ENCODE data around the gene SMAD3.
"Not testable (repeated sequence)": the region's sequence is repeated elsewhere in the genome, so short reads cannot be mapped to it uniquely, and the experiment has no call there.

Gene SMAD3

DNA sequence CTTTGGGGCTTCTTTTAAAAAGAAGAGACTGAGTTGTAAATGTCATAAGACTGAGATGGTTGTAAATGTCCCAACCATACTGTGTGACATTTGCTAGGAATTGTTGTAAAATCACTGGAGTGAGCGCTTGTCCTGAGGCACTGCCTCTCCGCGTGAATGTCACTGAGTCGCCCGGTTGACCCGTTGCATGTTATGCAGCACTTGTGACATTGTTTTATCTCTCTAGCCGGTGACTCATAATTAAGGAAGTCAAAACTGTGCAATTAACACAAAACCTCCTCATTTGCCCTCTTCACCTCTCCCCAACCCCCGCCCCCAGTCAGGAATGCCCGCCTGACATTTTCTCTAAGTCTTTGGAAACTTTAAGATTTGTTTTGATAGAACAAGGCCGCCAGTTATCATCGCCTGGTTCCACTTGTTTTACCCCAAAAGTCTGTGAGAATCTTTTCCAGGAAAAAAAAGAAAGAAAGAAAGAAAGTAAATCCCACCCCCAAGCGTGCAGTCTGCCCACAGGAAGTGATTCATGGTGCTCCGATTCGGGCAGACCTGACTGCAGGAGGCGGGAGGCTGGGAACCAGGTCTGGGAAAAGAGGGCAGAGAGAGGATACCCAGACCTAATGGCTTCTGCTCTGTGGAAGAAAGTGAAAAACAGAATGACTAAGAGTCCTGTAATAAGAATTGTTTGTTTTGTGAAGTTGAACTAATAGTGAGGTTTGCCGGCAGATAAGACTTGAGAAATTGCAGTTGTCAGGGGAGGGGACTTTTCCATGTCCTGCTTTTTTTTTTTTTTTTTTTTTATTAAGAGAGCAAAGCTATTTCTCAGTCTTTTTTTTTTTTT is 84.8 kb downstream of the SMAD3 start:
- Histone ChIP-seq H3K23ac (ENCODE audit: low read length) (no peak overlapping the region), H2BK5ac (ENCODE audit: low read length) (no peak overlapping the region), H2BK15ac (replicated peaks; ENCODE audit: low read depth) (no peak overlapping the region), H4K5ac (ENCODE audit: low read length) (no peak overlapping the region), H3K9ac (ENCODE audit: low read length) (no peak overlapping the region), H3K4me2 (ENCODE audit: low read length) (no peak overlapping the region), H2AK5ac (ENCODE audit: low read length) (no peak overlapping the region), H3K18ac (ENCODE audit: low read length) (peak overlapping the region; percentile 52), H3K4me1 (ENCODE audit: control insufficient read depth, low read depth, low read length) (peaks cover 9% of the 10 kb centered on the region), H3K4ac (ENCODE audit: low read depth, low read length) (no peak overlapping the region), H2BK120ac (ENCODE audit: low read depth, low read length) (no peak overlapping the region), H3K27me3 (ENCODE audit: insufficient read depth, low read length, poor library complexity) (no peaks in the 10 kb centered on the region), H3K79me2 (ENCODE audit: control insufficient read depth, insufficient read depth, low read length) (no peaks in the 10 kb centered on the region), H3K4me3 (ENCODE audit: low read length) (no peak overlapping the region), H4K8ac (ENCODE audit: low read depth, low read length) (no peak overlapping the region), H3K27ac (ENCODE audit: low read depth, low read length) (peak overlapping the region; percentile 57), H3K36me3 (ENCODE audit: control insufficient read depth, insufficient read depth, low read length) (no peaks in the 10 kb centered on the region), H3K79me1 (ENCODE audit: low read length) (peaks cover 4% of the 10 kb centered on the region), H3K56ac (ENCODE audit: low read length) (no peak overlapping the region)
- WGBS (ENCODE audit: extremely low coverage, insufficient coverage, low lambda C conversion rate) = no CpG with 5 or more reads among the region's 16 CpGs
- peak; percentile 94 for DNase-seq

DNA sequence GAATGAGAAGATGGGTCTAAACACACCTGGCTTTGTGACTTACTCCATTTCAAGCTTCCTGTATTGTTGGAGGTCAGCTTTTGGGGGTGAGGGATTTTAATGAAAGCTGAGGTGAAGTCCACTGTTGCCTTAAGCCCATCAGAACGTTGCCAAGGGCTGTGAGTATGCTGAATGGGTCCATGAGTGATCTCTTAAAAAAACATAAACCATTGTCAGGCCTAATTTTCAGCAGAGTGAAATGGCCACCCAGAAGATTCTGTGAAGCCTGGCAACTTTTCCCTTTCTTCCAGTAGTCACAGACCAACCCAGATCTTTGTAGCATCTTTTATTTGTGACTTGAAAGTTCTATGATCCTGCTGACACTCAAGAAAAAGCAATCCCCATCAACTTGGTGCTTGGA is 87.0 kb downstream of the SMAD3 start:
- no peak overlapping the region for H3K4me2 ChIP-seq (ENCODE audit: low read length)
- H3K79me2 ChIP-seq (ENCODE audit: control insufficient read depth, insufficient read depth, low read length) = no peaks in the 10 kb centered on the region
- H4K8ac ChIP-seq (ENCODE audit: low read depth, low read length) = no peak overlapping the region
- no peak overlapping the region for H2BK5ac ChIP-seq (ENCODE audit: low read length)
- H3K23ac ChIP-seq (ENCODE audit: low read length) = no peak overlapping the region
- no peak overlapping the region for H4K5ac ChIP-seq (ENCODE audit: low read length)
- peaks cover 4% of the 10 kb centered on the region for H3K79me1 ChIP-seq (ENCODE audit: low read length)
- no peak overlapping the region for H3K4me3 ChIP-seq (ENCODE audit: low read length)
- DNase-seq = no peak
- peak overlapping the region; percentile 32 for H2BK120ac ChIP-seq (ENCODE audit: low read depth, low read length)
- no peak overlapping the region for H3K56ac ChIP-seq (ENCODE audit: low read length)
- H2BK15ac ChIP-seq (replicated peaks; ENCODE audit: low read depth) = no peak overlapping the region
- H3K4me1 ChIP-seq (ENCODE audit: control insufficient read depth, low read depth, low read length) = peaks cover 6% of the 10 kb centered on the region
- no peaks in the 10 kb centered on the region for H3K27me3 ChIP-seq (ENCODE audit: insufficient read depth, low read length, poor library complexity)
- no peak overlapping the region for H2AK5ac ChIP-seq (ENCODE audit: low read length)
- no peaks in the 10 kb centered on the region for H3K36me3 ChIP-seq (ENCODE audit: control insufficient read depth, insufficient read depth, low read length)
- WGBS (ENCODE audit: extremely low coverage, insufficient coverage, low lambda C conversion rate) = no CpG with 5 or more reads among the region's 1 CpG
- H3K27ac ChIP-seq (ENCODE audit: low read depth, low read length) = no peak overlapping the region
- no peak overlapping the region for H3K18ac ChIP-seq (ENCODE audit: low read length)
- H3K9ac ChIP-seq (ENCODE audit: low read length) = no peak overlapping the region
- H3K4ac ChIP-seq (ENCODE audit: low read depth, low read length) = no peak overlapping the region

DNA sequence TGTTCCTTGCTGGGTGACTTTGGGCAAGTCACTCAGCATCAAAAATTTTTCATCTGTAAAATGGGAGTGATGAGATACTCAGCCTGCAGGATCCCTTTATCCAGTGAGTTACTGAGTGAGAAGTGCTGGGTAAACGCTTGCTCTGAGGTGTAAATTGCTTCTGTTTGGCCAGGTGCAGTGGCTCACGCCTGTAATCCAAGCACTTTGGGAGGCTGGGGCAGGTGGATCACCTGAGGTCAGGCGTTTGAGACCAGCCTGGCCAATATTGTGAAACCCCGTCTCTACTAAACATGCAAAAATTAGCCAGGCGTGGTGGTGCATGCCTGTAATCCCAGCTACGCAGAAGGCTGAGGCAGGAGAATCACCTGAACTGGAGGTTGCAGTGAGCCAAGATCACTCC is 87.6 kb downstream of the SMAD3 start:
- H3K27ac ChIP-seq (ENCODE audit: low read depth, low read length); H2BK5ac ChIP-seq (ENCODE audit: low read length); H3K9ac ChIP-seq (ENCODE audit: low read length); H3K27me3 ChIP-seq (ENCODE audit: insufficient read depth, low read length, poor library complexity); H3K4me2 ChIP-seq (ENCODE audit: low read length); H3K4me3 ChIP-seq (ENCODE audit: low read length); H2BK120ac ChIP-seq (ENCODE audit: low read depth, low read length); H2BK15ac ChIP-seq (replicated peaks; ENCODE audit: low read depth); H4K5ac ChIP-seq (ENCODE audit: low read length); H2AK5ac ChIP-seq (ENCODE audit: low read length); H3K18ac ChIP-seq (ENCODE audit: low read length); H3K23ac ChIP-seq (ENCODE audit: low read length); H3K4ac ChIP-seq (ENCODE audit: low read depth, low read length); DNase-seq; H3K4me1 ChIP-seq (ENCODE audit: control insufficient read depth, low read depth, low read length); H3K79me1 ChIP-seq (ENCODE audit: low read length); H3K36me3 ChIP-seq (ENCODE audit: control insufficient read depth, insufficient read depth, low read length); H4K8ac ChIP-seq (ENCODE audit: low read depth, low read length); H3K56ac ChIP-seq (ENCODE audit: low read length); H3K79me2 ChIP-seq (ENCODE audit: control insufficient read depth, insufficient read depth, low read length): not testable (repeated sequence)
- no CpG with 5 or more reads among the region's 6 CpGs for WGBS (ENCODE audit: extremely low coverage, insufficient coverage, low lambda C conversion rate)

DNA sequence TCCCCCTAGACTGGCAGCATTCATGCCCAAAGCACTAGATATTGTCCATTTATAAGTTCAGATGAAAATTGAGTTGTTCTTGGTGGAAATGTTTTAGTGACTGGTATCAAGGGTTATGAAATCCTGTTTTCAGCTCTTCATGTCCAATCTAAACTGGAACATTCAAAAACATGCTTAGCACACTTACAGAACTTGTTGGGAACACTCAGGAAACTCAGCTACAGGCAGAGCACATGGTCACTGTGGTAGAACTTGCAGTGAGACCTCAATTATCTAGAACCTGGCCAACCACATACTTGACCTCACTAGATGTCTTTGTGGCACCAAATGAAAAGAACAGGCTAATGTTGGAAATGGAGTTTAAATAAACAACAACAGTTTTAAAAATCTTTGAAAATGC is 88.8 kb downstream of the SMAD3 start:
- Histone ChIP-seq H3K4me1 (ENCODE audit: control insufficient read depth, low read depth, low read length) (peaks cover 5% of the 10 kb centered on the region), H2AK5ac (ENCODE audit: low read length) (no peak overlapping the region), H4K5ac (ENCODE audit: low read length) (no peak overlapping the region), H2BK120ac (ENCODE audit: low read depth, low read length) (no peak overlapping the region), H3K79me2 (ENCODE audit: control insufficient read depth, insufficient read depth, low read length) (no peaks in the 10 kb centered on the region), H2BK15ac (replicated peaks; ENCODE audit: low read depth) (no peak overlapping the region), H3K27me3 (ENCODE audit: insufficient read depth, low read length, poor library complexity) (no peaks in the 10 kb centered on the region), H3K56ac (ENCODE audit: low read length) (no peak overlapping the region), H3K4me3 (ENCODE audit: low read length) (no peak overlapping the region), H3K23ac (ENCODE audit: low read length) (no peak overlapping the region), H3K27ac (ENCODE audit: low read depth, low read length) (no peak overlapping the region), H3K4me2 (ENCODE audit: low read length) (no peak overlapping the region), H3K36me3 (ENCODE audit: control insufficient read depth, insufficient read depth, low read length) (no peaks in the 10 kb centered on the region), H3K18ac (ENCODE audit: low read length) (no peak overlapping the region), H3K9ac (ENCODE audit: low read length) (no peak overlapping the region), H3K4ac (ENCODE audit: low read depth, low read length) (no peak overlapping the region), H3K79me1 (ENCODE audit: low read length) (peaks cover 4% of the 10 kb centered on the region), H2BK5ac (ENCODE audit: low read length) (no peak overlapping the region), H4K8ac (ENCODE audit: low read depth, low read length) (no peak overlapping the region)
- no peak for DNase-seq

DNA sequence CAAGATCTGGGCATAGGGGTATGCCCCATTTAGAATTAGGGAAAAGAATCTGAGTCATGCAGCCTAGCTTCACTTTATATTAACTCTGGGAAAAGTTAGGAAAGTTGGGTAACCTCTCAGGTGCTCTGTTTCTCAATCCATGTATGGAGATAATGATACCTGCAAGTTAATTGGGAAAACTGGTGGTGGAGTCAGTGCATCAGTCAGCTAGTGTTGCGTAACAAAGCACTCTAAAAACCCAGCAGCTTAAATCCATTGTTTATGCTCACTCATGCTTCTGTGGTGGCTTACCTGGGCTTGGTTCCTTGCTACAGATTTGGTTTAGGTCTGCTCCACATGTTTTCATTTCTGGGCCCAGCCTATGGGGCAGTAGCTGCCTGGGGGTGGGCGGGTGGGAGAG is 91.0 kb downstream of the SMAD3 start:
- Histone ChIP-seq H4K8ac (ENCODE audit: low read depth, low read length) (no peak overlapping the region), H2BK15ac (replicated peaks; ENCODE audit: low read depth) (no peak overlapping the region), H3K36me3 (ENCODE audit: control insufficient read depth, insufficient read depth, low read length) (no peaks in the 10 kb centered on the region), H2BK5ac (ENCODE audit: low read length) (no peak overlapping the region), H3K79me2 (ENCODE audit: control insufficient read depth, insufficient read depth, low read length) (no peaks in the 10 kb centered on the region), H3K4ac (ENCODE audit: low read depth, low read length) (no peak overlapping the region), H2AK5ac (ENCODE audit: low read length) (no peak overlapping the region), H3K56ac (ENCODE audit: low read length) (no peak overlapping the region), H4K5ac (ENCODE audit: low read length) (no peak overlapping the region), H2BK120ac (ENCODE audit: low read depth, low read length) (no peak overlapping the region), H3K27ac (ENCODE audit: low read depth, low read length) (no peak overlapping the region), H3K4me3 (ENCODE audit: low read length) (no peak overlapping the region), H3K9ac (ENCODE audit: low read length) (no peak overlapping the region), H3K23ac (ENCODE audit: low read length) (no peak overlapping the region), H3K79me1 (ENCODE audit: low read length) (peaks cover 4% of the 10 kb centered on the region), H3K4me1 (ENCODE audit: control insufficient read depth, low read depth, low read length) (no peaks in the 10 kb centered on the region), H3K18ac (ENCODE audit: low read length) (no peak overlapping the region), H3K27me3 (ENCODE audit: insufficient read depth, low read length, poor library complexity) (no peaks in the 10 kb centered on the region), H3K4me2 (ENCODE audit: low read length) (no peak overlapping the region)
- no CpG with 5 or more reads among the region's 2 CpGs for WGBS (ENCODE audit: extremely low coverage, insufficient coverage, low lambda C conversion rate)
- no peak for DNase-seq

DNA sequence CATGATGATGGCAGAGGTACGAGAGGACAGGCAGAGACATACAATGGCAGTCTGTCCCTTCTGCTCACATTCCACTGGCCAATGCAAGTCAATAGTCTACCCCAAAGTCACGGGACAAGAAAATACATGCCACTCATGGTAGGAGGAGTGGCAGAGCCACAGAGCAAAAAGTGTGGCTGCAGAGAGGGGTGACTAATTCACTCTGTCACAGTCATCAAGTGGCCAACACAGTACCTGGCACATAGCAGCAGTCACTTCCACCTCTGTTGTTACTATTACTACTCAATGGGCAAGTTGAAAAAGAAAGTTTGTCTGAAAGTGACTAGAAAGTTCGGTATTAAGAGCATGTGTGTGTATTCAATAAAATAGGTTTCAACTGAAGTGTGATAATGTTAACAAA is 91.4 kb downstream of the SMAD3 start:
- Histone ChIP-seq H3K79me2 (ENCODE audit: control insufficient read depth, insufficient read depth, low read length) (no peaks in the 10 kb centered on the region), H3K27me3 (ENCODE audit: insufficient read depth, low read length, poor library complexity) (no peaks in the 10 kb centered on the region), H2AK5ac (ENCODE audit: low read length) (no peak overlapping the region), H3K56ac (ENCODE audit: low read length) (no peak overlapping the region), H3K18ac (ENCODE audit: low read length) (no peak overlapping the region), H3K79me1 (ENCODE audit: low read length) (peaks cover 4% of the 10 kb centered on the region), H3K4me2 (ENCODE audit: low read length) (no peak overlapping the region), H4K8ac (ENCODE audit: low read depth, low read length) (no peak overlapping the region), H3K27ac (ENCODE audit: low read depth, low read length) (no peak overlapping the region), H2BK15ac (replicated peaks; ENCODE audit: low read depth) (no peak overlapping the region), H3K4me3 (ENCODE audit: low read length) (no peak overlapping the region), H3K23ac (ENCODE audit: low read length) (no peak overlapping the region), H2BK5ac (ENCODE audit: low read length) (no peak overlapping the region), H3K9ac (ENCODE audit: low read length) (no peak overlapping the region), H2BK120ac (ENCODE audit: low read depth, low read length) (no peak overlapping the region), H3K36me3 (ENCODE audit: control insufficient read depth, insufficient read depth, low read length) (no peaks in the 10 kb centered on the region), H3K4me1 (ENCODE audit: control insufficient read depth, low read depth, low read length) (no peaks in the 10 kb centered on the region), H4K5ac (ENCODE audit: low read length) (no peak overlapping the region), H3K4ac (ENCODE audit: low read depth, low read length) (no peak overlapping the region)
- DNase-seq = no peak
- WGBS (ENCODE audit: extremely low coverage, insufficient coverage, low lambda C conversion rate) = no CpG with 5 or more reads among the region's 3 CpGs

Measured in mesendoderm (in vitro differentiated cells).